K562 (cell line): ENCODE data around the gene TTC22. TPM values are rescaled to one million over a fixed set of nuclear protein-coding genes. Genes with fewer than 3 reads are reported as not detected.

Experiments used
- ATAC-seq: fragments of 200-7000 bp; cut with Tn5 transposase; 3 replicates; pipeline ENCODE4 v1.9.1; 2020; ENCODE audit warnings: moderate library complexity
- BruUV-seq: library from RNA; stranded (reverse); fragments of 400-500 nt; replicated peaks from 2 replicates; lab custom pipeline; 2021; lab: Mats Ljungman, UMichigan
- CTCF ChIA-PET: fragments of 300-600 bp; formaldehyde crosslinking; extraction: SDS; loops from one replicate; lab custom pipeline; 2021; ENCODE audit warnings: low intra/inter-chr PET ratio; lab: Yijun Ruan, JAX
- POLR2A ChIA-PET: fragments of 300-600, 350-650 bp; sonication (Branson Sonifier 250); formaldehyde crosslinking; extraction: SDS; loops from one replicate; lab custom pipeline; 2021; ENCODE audit warnings: antibody characterized with exemption, inconsistent platforms; lab: Yijun Ruan, JAX
- DNase-seq, 4 experiments: peaks; one replicate each; pipeline versions ENCODE4 v3.0.0 to v3.0.0-alpha.2; 2011 to 2018; ENCODE audit warnings: low spot score in 3 of 4, mixed read lengths in 3 of 4; ENCODE audit errors: extremely low read depth in 1 of 4
- FAIRE-seq: peaks from 2 replicates; lab custom pipeline; 2011; peaks lifted over from hg19 to GRCh38; lab: Jason Lieb, UNC
- H2AFZ ChIP-seq: 2 replicates; pipeline ENCODE4 v1.6.0; 2011; ENCODE audit warnings: low read depth, low read length, control low read depth, inconsistent platforms
- H3K27ac ChIP-seq: fragments of 200-600 bp; 3 replicates; pipeline ENCODE4 v1.8.0; 2011; ENCODE audit warnings: low read depth, mild to moderate bottlenecking, control low read depth, inconsistent platforms, low read length, moderate library complexity, mixed read lengths; ENCODE audit errors: extremely low read depth
- H3K27me3 ChIP-seq, 2 experiments: fragments of 300-600 bp in 1 of 2; 2 replicates in 1 of 2; 3 replicates in 1 of 2; pipeline versions ENCODE4 v1.6.0 to v1.8.0; 2011; ENCODE audit warnings: inconsistent platforms in 2 of 2, low read length in 2 of 2, mild to moderate bottlenecking in 1 of 2, mixed read lengths in 1 of 2, moderate library complexity in 1 of 2; ENCODE audit not compliant: control insufficient read depth in 2 of 2, insufficient read depth in 2 of 2
- H3K36me3 ChIP-seq: fragments of 300-600 bp; 3 replicates; pipeline ENCODE4 v1.8.0; 2011; ENCODE audit warnings: mild to moderate bottlenecking, low read length, inconsistent platforms; ENCODE audit not compliant: control insufficient read depth, insufficient read depth
- H3K4me1 ChIP-seq, 2 experiments: fragments of 200-600 bp in 1 of 2; replicated peaks in 1 of 2; 2 replicates in 1 of 2; 3 replicates in 1 of 2; pipeline versions ENCODE4 v1.5.1 to v1.8.0; 2011; ENCODE audit warnings: inconsistent platforms in 2 of 2, low read length in 2 of 2, mild to moderate bottlenecking in 1 of 2, mixed read lengths in 1 of 2, moderate library complexity in 1 of 2; ENCODE audit not compliant: control insufficient read depth in 2 of 2, insufficient read depth in 2 of 2
- H3K4me2 ChIP-seq: 2 replicates; pipeline ENCODE4 v1.6.1; 2011; ENCODE audit warnings: low read length, control low read depth, inconsistent platforms, mixed read lengths; ENCODE audit not compliant: insufficient read depth
- H3K4me3 ChIP-seq: fragments of 200-600 bp; sonication (generic), shearing (Covaris generic); 2 replicates; pipeline ENCODE4 v1.5.1; 2016; ENCODE audit warnings: control low read depth, inconsistent platforms
- H3K79me2 ChIP-seq: fragments of 200-600 bp; 3 replicates; pipeline ENCODE4 v1.8.0; 2011; ENCODE audit warnings: low read length, inconsistent platforms; ENCODE audit not compliant: control insufficient read depth, insufficient read depth
- H3K9ac ChIP-seq, 2 experiments: 2 replicates each; pipeline versions ENCODE4 v1.6.0 to v1.6.1; 2011; ENCODE audit warnings: low read depth in 2 of 2, low read length in 2 of 2, control low read depth in 1 of 2, inconsistent platforms in 1 of 2, mild to moderate bottlenecking in 1 of 2, mixed read lengths in 1 of 2; ENCODE audit not compliant: insufficient read depth in 1 of 2
- H3K9me1 ChIP-seq: one replicate; pipeline ENCODE4 v1.6.0; 2011; ENCODE audit warnings: inconsistent platforms, mild to moderate bottlenecking, low read length, moderate library complexity; ENCODE audit not compliant: control insufficient read depth, insufficient read depth
- H3K9me3 ChIP-seq: replicated peaks from 2 replicates; pipeline ENCODE4 v1.5.1; 2011; ENCODE audit warnings: low read depth, low read length, inconsistent platforms; ENCODE audit not compliant: control insufficient read depth, insufficient read depth
- H4K20me1 ChIP-seq: replicated peaks from 2 replicates; pipeline ENCODE4 v1.6.1; 2011; ENCODE audit warnings: low read length, inconsistent platforms, mixed read lengths; ENCODE audit not compliant: control insufficient read depth, insufficient read depth
- CEBPB ChIP-seq: fragments of 450-650 bp; IDR thresholded peaks from 2 replicates; pipeline ENCODE4 v1.6.1; 2016; ENCODE audit warnings: missing genetic modification characterization, missing compliant biosample characterization
- CXXC5 ChIP-seq: fragments of 250-450 bp; sonication (Bioruptor Pico); IDR thresholded peaks from 2 replicates; pipeline ENCODE4 v1.8.0; 2022; ENCODE audit warnings: inconsistent platforms, mild to moderate bottlenecking, moderate library complexity
- DPF2 ChIP-seq: fragments of 450-650 bp; IDR thresholded peaks from 2 replicates; pipeline ENCODE4 v1.6.1; 2016
- L3MBTL2 ChIP-seq: fragments of 450-650 bp; IDR thresholded peaks from 2 replicates; pipeline ENCODE4 v1.6.1; 2016; ENCODE audit warnings: mild to moderate bottlenecking, moderate library complexity
- MAX ChIP-seq: sonication (generic); formaldehyde crosslinking; IDR thresholded peaks from 2 replicates; pipeline ENCODE4 v1.9.0; 2022; ENCODE audit warnings: mild to moderate bottlenecking, missing genetic modification reagents
- NFE2L1 ChIP-seq: fragments of 450-650 bp; IDR thresholded peaks from 2 replicates; pipeline ENCODE4 v1.6.1; 2016; ENCODE audit warnings: missing genetic modification characterization, low read depth, mild to moderate bottlenecking, missing compliant biosample characterization, moderate library complexity, borderline replicate concordance
- PPARD ChIP-seq: fragments of 250-450 bp; sonication (Bioruptor Pico); IDR thresholded peaks from 2 replicates; pipeline ENCODE4 v1.8.0; 2022; ENCODE audit warnings: inconsistent platforms, mild to moderate bottlenecking, moderate library complexity
- RNF219 ChIP-seq: fragments of 250-450 bp; sonication (Bioruptor Pico); IDR thresholded peaks from 2 replicates; pipeline ENCODE4 v1.5.0; 2022; ENCODE audit warnings: mild to moderate bottlenecking
- SMARCC2 ChIP-seq: fragments of 450-650 bp; IDR thresholded peaks from 2 replicates; pipeline ENCODE4 v1.6.1; 2017; ENCODE audit warnings: antibody characterized with exemption, moderate library complexity, mild to moderate bottlenecking, low read depth
- STAT5B ChIP-seq: fragments of 250-450 bp; sonication (Bioruptor Pico); IDR thresholded peaks from 2 replicates; pipeline ENCODE4 v1.8.0; 2021; ENCODE audit warnings: mild to moderate bottlenecking, inconsistent platforms
- TEAD2 ChIP-seq: fragments of 450-650 bp; IDR thresholded peaks from 2 replicates; pipeline ENCODE4 v1.6.1; 2016; ENCODE audit warnings: missing genetic modification characterization, control low read depth, missing compliant biosample characterization
- ZBTB7A ChIP-seq: IDR thresholded peaks from 2 replicates; pipeline ENCODE4 v1.6.1; 2011; ENCODE audit warnings: low read depth, mild to moderate bottlenecking, low read length, moderate library complexity, borderline replicate concordance; ENCODE audit not compliant: control insufficient read depth
- ZC3H11A ChIP-seq: IDR thresholded peaks from 2 replicates; pipeline ENCODE4 v1.6.1; 2012; ENCODE audit warnings: low read depth, low read length, improper control_type of control experiment
- ZNF398 ChIP-seq: fragments of 250-450 bp; sonication (Bioruptor Pico); IDR thresholded peaks from 2 replicates; pipeline ENCODE4 v1.8.0; 2021; ENCODE audit warnings: moderate library complexity, mild to moderate bottlenecking, inconsistent platforms
- WGBS: fragments of 100-300 bp; shearing (Covaris generic); methylation state at CpG from one replicate; pipeline ENCODE4 v1.1.6; 2016; ENCODE audit warnings: low coverage, mixed read lengths; ENCODE audit not compliant: insufficient coverage; ENCODE audit errors: missing lambda C conversion rate; 5-methylcytosine and 5-hydroxymethylcytosine counted together
- in situ Hi-C: fragments of 300-500 bp; cut with MboI; formaldehyde crosslinking; loops from 4 replicates; pipeline ENCODE4 v1.15.0; 2018; ENCODE audit warnings: inconsistent platforms, mixed read lengths
- intact Hi-C: fragments of 100-400 bp; cut with micrococcal nuclease; formaldehyde crosslinking; loops from 2 replicates; pipeline ENCODE4 v1.14.2; 2022
- polyA plus RNA-seq, 8 experiments: library from polyadenylated mRNA; depleted of rRNA in 4 of 8; stranded (reverse) in 5 of 8; unstranded in 3 of 8; fragments of >200 nt; fragmentation: Nextera tagmentation in 2 of 8; fragmentation: Illumina TruSeq in 1 of 8; extraction: Ambion mirVana in 2 of 8; extraction: Trizol in 1 of 8; gene quantifications; 2 replicates each; pipeline versions ENCODE4 v1.2.1 to v1.2.3, GENCODE V29; 2011 to 2014; ENCODE audit warnings: inconsistent platforms in 1 of 8, missing spikeins in 1 of 8
- total RNA-seq, 7 experiments: library from RNA; depleted of rRNA in 6 of 7; stranded (reverse); fragments of >200 nt in 6 of 7; fragmentation: Illumina TruSeq in 2 of 7; extraction: Trizol in 2 of 7; gene quantifications; 2 replicates each; pipeline versions ENCODE4 v1.2.1 to v1.2.3, GENCODE V29; 2011 to 2021; ENCODE audit warnings: low replicate concordance in 1 of 7
- TF ChIP-seq, protein P1 (sequence below): sonication (generic); formaldehyde crosslinking; IDR thresholded peaks from 2 replicates; pipeline ENCODE4 v1.8.1; 2023; ENCODE audit warnings: mild to moderate bottlenecking, missing genetic modification reagents
- TF ChIP-seq, protein P2 (sequence below): sonication (generic); formaldehyde crosslinking; IDR thresholded peaks from 2 replicates; pipeline ENCODE4 v1.8.0; 2022; ENCODE audit warnings: missing genetic modification reagents, mild to moderate bottlenecking, borderline replicate concordance

Gene TTC22
- total and polyA plus RNA-seq, 9 of the 15 experiments (the other 6 are each of a cell fraction or from before 2014, with no cell fraction given) = 0.07 TPM; not detected in 8

DNA sequence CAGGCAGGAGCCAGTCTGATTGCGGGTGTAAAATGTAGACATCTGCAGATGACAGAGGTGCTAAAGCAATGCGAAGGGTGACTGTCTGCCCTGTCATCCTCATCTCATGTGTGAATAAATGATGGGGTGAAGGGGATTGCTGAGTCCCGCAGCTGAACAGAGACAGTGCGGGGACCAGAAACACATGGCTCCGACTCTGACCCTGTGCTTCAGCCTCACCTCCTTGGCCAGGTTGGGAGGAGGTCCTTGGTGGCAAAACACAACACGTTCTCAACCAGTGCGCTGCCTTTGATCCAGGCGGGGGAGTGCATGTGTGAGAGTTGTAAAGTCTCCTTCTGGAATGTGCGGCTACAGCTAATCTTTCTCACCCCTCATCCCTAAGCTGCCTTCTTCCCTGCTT lies 32.0 kb upstream of the TTC22 start:
- ATAC-seq = no peak
- WGBS = 8% methylated on average over 9 of the region's 9 CpGs
- CTCF ChIA-PET = no interaction called here
- no peak for TF ChIP-seq ZNF398 (CRISPR knock-in tag)
- no peak for TF ChIP-seq L3MBTL2
- TF ChIP-seq DPF2 = no peak
- no peak for TF ChIP-seq NFE2L1 (tag)
- TF ChIP-seq, protein P1, sequence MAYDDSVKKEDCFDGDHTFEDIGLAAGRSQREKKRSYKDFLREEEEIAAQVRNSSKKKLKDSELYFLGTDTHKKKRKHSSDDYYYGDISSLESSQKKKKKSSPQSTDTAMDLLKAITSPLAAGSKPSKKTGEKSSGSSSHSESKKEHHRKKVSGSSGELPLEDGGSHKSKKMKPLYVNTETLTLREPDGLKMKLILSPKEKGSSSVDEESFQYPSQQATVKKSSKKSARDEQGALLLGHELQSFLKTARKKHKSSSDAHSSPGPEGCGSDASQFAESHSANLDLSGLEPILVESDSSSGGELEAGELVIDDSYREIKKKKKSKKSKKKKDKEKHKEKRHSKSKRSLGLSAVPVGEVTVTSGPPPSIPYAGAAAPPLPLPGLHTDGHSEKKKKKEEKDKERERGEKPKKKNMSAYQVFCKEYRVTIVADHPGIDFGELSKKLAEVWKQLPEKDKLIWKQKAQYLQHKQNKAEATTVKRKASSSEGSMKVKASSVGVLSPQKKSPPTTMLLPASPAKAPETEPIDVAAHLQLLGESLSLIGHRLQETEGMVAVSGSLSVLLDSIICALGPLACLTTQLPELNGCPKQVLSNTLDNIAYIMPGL (CRISPR knock-in tag) = no peak
- no peak for TF ChIP-seq ZC3H11A
- TF ChIP-seq RNF219 (CRISPR knock-in tag) = no peak
- no peak for TF ChIP-seq STAT5B
- TF ChIP-seq, protein P2, sequence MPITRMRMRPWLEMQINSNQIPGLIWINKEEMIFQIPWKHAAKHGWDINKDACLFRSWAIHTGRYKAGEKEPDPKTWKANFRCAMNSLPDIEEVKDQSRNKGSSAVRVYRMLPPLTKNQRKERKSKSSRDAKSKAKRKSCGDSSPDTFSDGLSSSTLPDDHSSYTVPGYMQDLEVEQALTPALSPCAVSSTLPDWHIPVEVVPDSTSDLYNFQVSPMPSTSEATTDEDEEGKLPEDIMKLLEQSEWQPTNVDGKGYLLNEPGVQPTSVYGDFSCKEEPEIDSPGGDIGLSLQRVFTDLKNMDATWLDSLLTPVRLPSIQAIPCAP = no peak
- no peak for TF ChIP-seq CXXC5
- TF ChIP-seq CEBPB (tag) = no peak
- TF ChIP-seq SMARCC2 = no peak
- no peak for TF ChIP-seq ZBTB7A
- TF ChIP-seq MAX (CRISPR knock-in tag) = no peak
- TF ChIP-seq PPARD (CRISPR knock-in tag) = no peak
- TF ChIP-seq TEAD2 = no peak

More for the DNA sequence above, 32.0 kb upstream of the TTC22 start:
- H3K9me1 ChIP-seq = no peaks in the 10 kb centered on the region
- in situ Hi-C loops (no loop called here), intact Hi-C loops (no loop called here)
- no TSS peak for BruUV-seq
- POLR2A ChIA-PET = interaction anchor here (1.5 kb wide), 1 partner anchor 15 kb away, joined by 6 read pairs; no protein-coding TSS in a partner anchor
- DNase-seq (no peak), FAIRE-seq (no peak)
- no peaks in the 10 kb centered on the region for H3K9me3 ChIP-seq
- no peak overlapping the region for H3K4me2 ChIP-seq
- no peak overlapping the region for H2AFZ ChIP-seq
- no peaks in the 10 kb centered on the region for H3K79me2 ChIP-seq
- H4K20me1 ChIP-seq = no peaks in the 10 kb centered on the region
- H3K36me3 ChIP-seq = no peaks in the 10 kb centered on the region
- no peak overlapping the region for H3K9ac ChIP-seq
- H3K27ac ChIP-seq = no peak overlapping the region
- no peak overlapping the region for H3K4me3 ChIP-seq
- peaks cover 14 to 35% of the 10 kb centered on the region in 2 experiments; a peak in 4 of 5 replicates for H3K27me3 ChIP-seq
- H3K4me1 ChIP-seq = no peaks in the 10 kb centered on the region
